HG03457 (cell line): ENCODE results near the gene CACNA1H.
"Not testable (repeated sequence)": the region's sequence is repeated elsewhere in the genome, so short reads cannot be mapped to it uniquely, and the experiment has no call there.

Experiments
- ATAC-seq: cut with Tn5 transposase; IDR thresholded peaks from one replicate; pipeline ENCODE4 v1.9.1; 2021; ENCODE audit warnings: moderate number of reproducible peaks; ENCODE audit not compliant: unreplicated experiment

Gene CACNA1H

GRCh38 chr16:1262210-1262845 is 109.4 kb downstream of the CACNA1H start:
- no peak for ATAC-seq

- no peak for ATAC-seq
These were observed 109.9 kb downstream of the CACNA1H start for GRCh38 chr16:1262846-1263221.

DNA sequence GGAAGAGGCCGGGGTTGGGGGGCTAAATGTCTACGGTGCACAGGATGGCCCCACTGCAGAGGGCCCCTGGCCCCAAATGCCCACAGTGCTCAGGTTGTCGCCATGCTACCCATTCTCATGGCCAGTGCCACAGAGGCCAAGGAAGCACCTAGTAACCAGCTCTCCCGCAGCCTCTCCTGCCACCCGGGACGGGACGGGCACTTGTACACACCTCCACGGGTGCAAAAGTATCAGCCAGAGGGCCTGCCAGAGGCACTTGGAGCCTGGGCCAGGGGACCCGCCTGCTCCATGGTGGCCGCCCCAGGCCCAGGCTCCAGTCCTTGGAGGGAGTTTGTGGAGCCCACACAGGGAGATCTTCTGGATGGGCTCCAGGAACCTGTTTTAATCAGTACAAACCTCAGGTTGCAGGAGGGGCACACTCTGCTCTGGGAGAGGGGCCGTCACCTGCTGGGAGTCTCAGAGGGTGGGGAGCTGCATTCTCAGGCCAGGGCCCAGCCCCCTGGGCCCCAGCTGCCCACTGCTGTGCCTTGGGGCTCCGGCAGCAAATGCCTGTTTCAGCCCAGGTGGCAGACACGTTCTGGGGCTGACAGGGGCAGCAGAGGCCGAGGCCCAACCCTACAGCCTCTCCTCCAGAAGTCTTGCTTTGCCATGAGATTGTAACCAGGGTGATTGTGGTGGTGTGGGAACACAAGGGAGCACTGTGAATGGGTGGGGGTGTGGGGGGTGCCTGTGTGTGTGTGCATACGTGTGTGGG is 110.9 kb downstream of the CACNA1H start:
- ATAC-seq = no peak

- ATAC-seq = no peak
These were observed 111.6 kb downstream of the CACNA1H start for GRCh38 chr16:1264345-1265089.

DNA sequence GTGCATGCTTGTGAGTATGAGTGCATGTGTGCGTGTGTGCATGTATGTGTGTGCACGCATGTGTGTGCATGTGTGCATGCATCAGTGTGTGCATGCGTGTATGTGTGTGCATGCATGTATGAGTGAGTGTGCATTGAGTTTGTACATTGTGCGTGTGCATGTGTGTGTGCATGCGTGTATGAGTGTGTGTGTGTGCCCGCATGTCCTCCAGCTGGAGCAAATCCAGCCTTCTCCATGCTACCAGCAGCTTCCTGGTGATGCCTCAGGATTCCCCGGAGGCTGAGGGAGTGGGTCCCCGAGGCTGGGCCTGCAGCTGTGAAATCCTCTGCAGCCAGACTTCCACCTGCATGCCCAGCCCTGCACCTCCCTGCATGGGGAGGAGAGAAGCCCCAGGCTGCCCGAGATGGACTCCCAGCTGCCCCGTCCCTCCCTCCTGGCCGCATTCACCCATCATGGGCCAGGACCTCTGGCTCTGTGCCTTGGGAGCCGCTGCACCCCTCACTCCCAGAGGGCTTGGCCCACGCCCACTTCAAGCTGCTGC is 112.3 kb downstream of the CACNA1H start:
- ATAC-seq = no peak

- no peak for ATAC-seq
These were observed 112.9 kb downstream of the CACNA1H start for GRCh38 chr16:1265826-1266225.

DNA sequence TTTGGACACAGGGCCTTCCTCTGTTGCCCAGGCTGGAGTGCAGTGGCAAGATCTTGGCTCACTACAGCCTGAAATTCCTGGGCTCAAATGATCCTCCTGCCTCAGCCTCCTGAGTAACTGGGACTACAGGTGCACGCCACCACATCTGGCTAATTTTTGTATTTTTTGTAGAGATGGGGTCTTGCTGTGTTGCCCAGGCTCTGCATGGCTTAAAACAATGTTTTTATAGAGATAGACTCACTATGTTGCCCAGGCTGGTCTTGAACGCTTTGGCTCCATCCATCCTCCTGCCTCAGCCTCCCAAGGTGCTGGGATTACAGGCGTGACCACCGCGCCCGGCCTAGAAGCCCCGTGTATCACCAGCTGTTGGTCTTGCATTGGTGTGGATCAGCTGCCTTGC is 116.5 kb downstream of the CACNA1H start:
- ATAC-seq = not testable (repeated sequence)

DNA sequence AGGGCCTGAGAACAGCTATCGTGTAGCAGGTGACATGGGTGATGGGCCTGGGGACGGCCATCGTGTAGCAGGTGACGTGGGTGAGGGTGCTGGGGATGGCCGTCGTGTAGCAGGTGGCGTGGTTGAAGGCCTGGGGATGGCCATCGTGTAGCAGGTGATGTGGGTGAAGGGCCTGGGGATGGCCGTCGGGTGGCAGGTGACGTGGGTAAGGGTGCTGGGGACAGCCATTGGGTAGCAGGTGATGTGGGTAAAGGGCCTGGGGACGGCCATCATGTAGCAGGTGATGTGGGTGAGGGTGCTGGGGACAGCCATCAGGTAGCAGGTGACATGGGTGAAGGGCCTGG is 118.4 kb downstream of the CACNA1H start:
- ATAC-seq = no peak
